Activated B cell treated with CpG ODN at 0.5 μM for 24 hours (primary cell): ENCODE measurements around the gene PGR. TPM values are rescaled to one million over a fixed set of nuclear protein-coding genes. Genes with fewer than 3 reads are reported as not detected.

ENCODE experiments used
- ATAC-seq: fragments of 200-7000 bp; cut with Tn5 transposase; one replicate; pipeline ENCODE4 v1.10.0; 2021; ENCODE audit warnings: low read depth, mild to moderate bottlenecking, moderate library complexity
- CTCF ChIA-PET: fragments of 350-600 bp; sonication (Branson Sonifier 250); formaldehyde crosslinking; loops from one replicate; lab custom pipeline; 2021; ENCODE audit warnings: antibody characterized with exemption; lab: Charles Lee
- POLR2A ChIA-PET: fragments of 350-600 bp; sonication (Branson Sonifier 250); formaldehyde crosslinking; loops from one replicate; lab custom pipeline; 2021; ENCODE audit warnings: antibody characterized with exemption; lab: Charles Lee
- DNase-seq: peaks from one replicate; pipeline ENCODE4 v3.0.0; 2022
- H3K27ac Mint-ChIP-seq: one replicate; pipeline ENCODE4 v1.8.0; 2020; ENCODE audit warnings: mixed read lengths
- H3K27me3 Mint-ChIP-seq: one replicate; pipeline ENCODE4 v1.8.0; 2021; ENCODE audit warnings: mixed read lengths
- H3K36me3 Mint-ChIP-seq: one replicate; pipeline ENCODE4 v1.8.0; 2021; ENCODE audit warnings: low read depth, mixed read lengths
- H3K4me1 Mint-ChIP-seq: one replicate; pipeline ENCODE4 v1.8.0; 2021; ENCODE audit warnings: mixed read lengths
- H3K4me3 Mint-ChIP-seq: one replicate; pipeline ENCODE4 v1.8.0; 2020; ENCODE audit warnings: mild to moderate bottlenecking, mixed read lengths
- H3K9me3 Mint-ChIP-seq: one replicate; pipeline ENCODE4 v1.8.0; 2020; ENCODE audit warnings: mixed read lengths
- CTCF ChIP-seq: fragments of 200-600 bp; IDR thresholded peaks from one replicate; pipeline ENCODE4 v1.8.0; 2022; ENCODE audit warnings: antibody characterized with exemption, mild to moderate bottlenecking
- intact Hi-C: fragments of 100-400 bp; cut with micrococcal nuclease; formaldehyde crosslinking; loops from one replicate; pipeline ENCODE4 v1.15.1; 2024
- total RNA-seq: library from RNA; stranded (reverse); gene quantifications from 2 replicates; pipeline ENCODE4 v1.2.3, GENCODE V29; 2022

The PGR gene
- total RNA-seq, 1 donor from 2014 or later: not detected

- ChIA-PET CTCF (no interaction called here), POLR2A (no interaction called here)
- H3K4me3 Mint-ChIP-seq: no peak overlapping the region
- no peaks in the 10 kb centered on the region for H3K36me3 Mint-ChIP-seq
- DNase-seq: no peak
- no peak overlapping the region for H3K27ac Mint-ChIP-seq
- no peak for TF ChIP-seq CTCF
- H3K4me1 Mint-ChIP-seq: peaks cover 8% of the 10 kb centered on the region
- intact Hi-C loops: no loop called here
- peaks cover 4% of the 10 kb centered on the region for H3K27me3 Mint-ChIP-seq
- ATAC-seq: no peak
- peaks cover 4% of the 10 kb centered on the region for H3K9me3 Mint-ChIP-seq
Measured at GRCh38 chr11:101046947-101047346, 82.7 kb downstream of the PGR start.

- intact Hi-C loops: no loop called here
- no peak for ATAC-seq
- no peak for DNase-seq
- ChIA-PET CTCF (no interaction called here), POLR2A (no interaction called here)
- H3K4me1 Mint-ChIP-seq: peaks cover 8% of the 10 kb centered on the region
- no peak overlapping the region for H3K4me3 Mint-ChIP-seq
- peaks cover 4% of the 10 kb centered on the region for H3K9me3 Mint-ChIP-seq
- no peak for TF ChIP-seq CTCF
- H3K36me3 Mint-ChIP-seq: no peaks in the 10 kb centered on the region
- H3K27me3 Mint-ChIP-seq: peaks cover 4% of the 10 kb centered on the region
- no peak overlapping the region for H3K27ac Mint-ChIP-seq
Measured at GRCh38 chr11:101045415-101045814, 84.2 kb downstream of the PGR start.

GRCh38 chr11:101043940-101044339 lies 85.7 kb downstream of the PGR start:
- no peak overlapping the region for H3K4me3 Mint-ChIP-seq
- DNase-seq: no peak
- peaks cover 8% of the 10 kb centered on the region for H3K4me1 Mint-ChIP-seq
- H3K36me3 Mint-ChIP-seq: no peaks in the 10 kb centered on the region
- peaks cover 4% of the 10 kb centered on the region for H3K27me3 Mint-ChIP-seq
- no peak for TF ChIP-seq CTCF
- ATAC-seq: no peak
- POLR2A ChIA-PET: no interaction called here
- intact Hi-C loops: no loop called here
- no peak overlapping the region for H3K27ac Mint-ChIP-seq
- CTCF ChIA-PET: no interaction called here
- peaks cover 4% of the 10 kb centered on the region for H3K9me3 Mint-ChIP-seq

GRCh38 chr11:101035872-101036271 lies 93.7 kb downstream of the PGR start:
- no peak overlapping the region for H3K4me3 Mint-ChIP-seq
- H3K27me3 Mint-ChIP-seq: no peaks in the 10 kb centered on the region
- intact Hi-C loops: no loop called here

GRCh38 chr11:101034076-101034475 lies 95.5 kb downstream of the PGR start:
- Mint-ChIP-seq H3K4me3 (no peak overlapping the region), H3K4me1 (peaks cover 9% of the 10 kb centered on the region), H3K27me3 (no peaks in the 10 kb centered on the region), H3K27ac (no peak overlapping the region), H3K9me3 (no peaks in the 10 kb centered on the region), H3K36me3 (no peaks in the 10 kb centered on the region)
- no peak for TF ChIP-seq CTCF
- intact Hi-C loops: no loop called here
- DNase-seq (no peak), ATAC-seq (no peak)
- ChIA-PET CTCF (no interaction called here), POLR2A (no interaction called here)

More at GRCh38 chr11:101035872-101036271, 93.7 kb downstream of the PGR start:
- no peaks in the 10 kb centered on the region for H3K36me3 Mint-ChIP-seq
- CTCF ChIA-PET: no interaction called here
- POLR2A ChIA-PET: no interaction called here
- H3K4me1 Mint-ChIP-seq: peaks cover 3% of the 10 kb centered on the region
- DNase-seq (no peak), ATAC-seq (no peak)
- TF ChIP-seq CTCF: no peak
- no peaks in the 10 kb centered on the region for H3K9me3 Mint-ChIP-seq
- H3K27ac Mint-ChIP-seq: no peak overlapping the region
